ENCODE measurements around the gene DLGAP4.

- no peak for TF ChIP-seq CTCF (IDR thresholded peaks at IDR 0.05; ENCODE audit: low read depth, low read length, poor library complexity, severe bottlenecking)
- TF ChIP-seq EZH2phosphoT487 (IDR thresholded peaks at IDR 0.05; ENCODE audit: borderline replicate concordance, low read length): no peak
Measured at GRCh38 chr20:36262440-36262839, 43.7 kb upstream of the DLGAP4 start.

Measured in DOHH2 (cell line).